Measurements from ENCODE around the gene SMC4.

SMC4 gene

DNA sequence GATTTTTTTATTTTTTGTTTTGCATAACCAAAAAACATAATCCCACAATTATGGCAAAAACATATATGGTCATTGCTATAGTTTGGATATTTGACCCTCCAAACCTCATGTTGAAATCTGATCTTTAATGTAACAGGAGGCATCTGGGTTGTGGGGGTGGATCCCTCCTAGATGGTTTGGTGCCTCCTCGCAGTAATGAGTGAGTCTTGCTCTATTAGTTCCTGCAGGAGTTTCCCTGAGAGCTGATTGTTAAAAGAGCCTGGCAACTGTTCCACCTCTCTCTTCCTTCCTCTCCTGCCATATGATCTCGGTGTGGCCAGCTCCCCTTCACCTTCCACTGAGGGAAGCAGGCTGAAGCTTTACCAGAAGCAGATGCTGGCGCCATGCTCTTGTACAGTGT, 83.3 kb downstream of the SMC4 start:
- no peak overlapping the region for H3K4me3 ChIP-seq (ENCODE audit: low read depth, low read length)
- TF ChIP-seq POLR2A (IDR thresholded peaks at IDR 0.05; ENCODE audit: extremely low read depth, insufficient read length) (no peak), MYC (IDR thresholded peaks at IDR 0.05; ENCODE audit: low read depth, low read length) (no peak)
- TF ChIP-seq, protein P1, sequence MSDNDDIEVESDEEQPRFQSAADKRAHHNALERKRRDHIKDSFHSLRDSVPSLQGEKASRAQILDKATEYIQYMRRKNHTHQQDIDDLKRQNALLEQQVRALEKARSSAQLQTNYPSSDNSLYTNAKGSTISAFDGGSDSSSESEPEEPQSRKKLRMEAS (IDR thresholded peaks at IDR 0.05; ENCODE audit: low read depth, low read length) = no peak
- TF ChIP-seq, protein P2, sequence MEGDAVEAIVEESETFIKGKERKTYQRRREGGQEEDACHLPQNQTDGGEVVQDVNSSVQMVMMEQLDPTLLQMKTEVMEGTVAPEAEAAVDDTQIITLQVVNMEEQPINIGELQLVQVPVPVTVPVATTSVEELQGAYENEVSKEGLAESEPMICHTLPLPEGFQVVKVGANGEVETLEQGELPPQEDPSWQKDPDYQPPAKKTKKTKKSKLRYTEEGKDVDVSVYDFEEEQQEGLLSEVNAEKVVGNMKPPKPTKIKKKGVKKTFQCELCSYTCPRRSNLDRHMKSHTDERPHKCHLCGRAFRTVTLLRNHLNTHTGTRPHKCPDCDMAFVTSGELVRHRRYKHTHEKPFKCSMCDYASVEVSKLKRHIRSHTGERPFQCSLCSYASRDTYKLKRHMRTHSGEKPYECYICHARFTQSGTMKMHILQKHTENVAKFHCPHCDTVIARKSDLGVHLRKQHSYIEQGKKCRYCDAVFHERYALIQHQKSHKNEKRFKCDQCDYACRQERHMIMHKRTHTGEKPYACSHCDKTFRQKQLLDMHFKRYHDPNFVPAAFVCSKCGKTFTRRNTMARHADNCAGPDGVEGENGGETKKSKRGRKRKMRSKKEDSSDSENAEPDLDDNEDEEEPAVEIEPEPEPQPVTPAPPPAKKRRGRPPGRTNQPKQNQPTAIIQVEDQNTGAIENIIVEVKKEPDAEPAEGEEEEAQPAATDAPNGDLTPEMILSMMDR (IDR thresholded peaks at IDR 0.05; ENCODE audit: low read depth, low read length) = no peak
- no peak for DNase-seq (ENCODE audit: low read depth)

Data from NB4 (cell line).